Smooth muscle cell (in vitro differentiated cells): ENCODE data around the gene TUBGCP5. TPM values are rescaled to one million over a fixed set of nuclear protein-coding genes. Genes with fewer than 3 reads are reported as not detected.

ENCODE experiments used
- DNase-seq: peaks from one replicate; lab custom pipeline; 2025; ENCODE audit not compliant: unreplicated experiment; lab: John Stamatoyannopoulos, UW
- H2AFZ ChIP-seq: fragments of 200-600 bp; sonication (generic); 2 replicates; pipeline ENCODE4 v1.6.0; 2016; ENCODE audit warnings: antibody characterized with exemption, low read depth, mild to moderate bottlenecking
- H3F3A ChIP-seq: fragments of 200-600 bp; sonication (generic); 2 replicates; pipeline ENCODE4 v1.6.0; 2017; ENCODE audit warnings: antibody characterized with exemption, low read depth
- H3K27ac ChIP-seq: fragments of 200-600 bp; sonication (generic); 2 replicates; pipeline ENCODE4 v1.5.1; 2016; ENCODE audit warnings: low read depth, mild to moderate bottlenecking
- H3K27me3 ChIP-seq: fragments of 200-600 bp; sonication (generic); 2 replicates; pipeline ENCODE4 v1.6.1; 2016; ENCODE audit warnings: low read depth, mild to moderate bottlenecking
- H3K36me3 ChIP-seq: fragments of 200-600 bp; sonication (generic); 2 replicates; pipeline ENCODE4 v1.5.1; 2016; ENCODE audit warnings: low read depth
- H3K4me1 ChIP-seq: fragments of 200-600 bp; sonication (generic); 2 replicates; pipeline ENCODE4 v1.5.1; 2016; ENCODE audit warnings: low read depth
- H3K4me2 ChIP-seq: fragments of 200-600 bp; sonication (generic); 2 replicates; pipeline ENCODE4 v1.6.0; 2016; ENCODE audit warnings: mild to moderate bottlenecking
- H3K4me3 ChIP-seq: fragments of 200-600 bp; sonication (generic); 2 replicates; pipeline ENCODE4 v1.5.1; 2016; ENCODE audit warnings: mild to moderate bottlenecking
- H3K79me2 ChIP-seq: fragments of 200-600 bp; sonication (generic); 2 replicates; pipeline ENCODE4 v1.6.0; 2016; ENCODE audit warnings: low read depth, mild to moderate bottlenecking
- H3K9ac ChIP-seq: fragments of 200-600 bp; sonication (generic); 2 replicates; pipeline ENCODE4 v1.6.0; 2016; ENCODE audit warnings: low read depth
- H3K9me3 ChIP-seq: fragments of 200-600 bp; sonication (generic); replicated peaks from 2 replicates; pipeline ENCODE4 v1.5.1; 2016; ENCODE audit warnings: low read depth
- H4K20me1 ChIP-seq: fragments of 200-600 bp; sonication (generic); 2 replicates; pipeline ENCODE4 v1.6.0; 2016; ENCODE audit warnings: low read depth
- WGBS: methylation state at CpG from one replicate; pipeline ENCODE4 v1.1.7; 2016; ENCODE audit warnings: low lambda C conversion rate; 5-methylcytosine and 5-hydroxymethylcytosine counted together
- polyA plus RNA-seq: library from polyadenylated mRNA; unstranded; fragments of >200 nt; fragmentation: Nextera tagmentation; extraction: Ambion mirVana; gene quantifications from 2 replicates; pipeline ENCODE4 v1.2.1, GENCODE V29; 2016
- total RNA-seq: library from RNA; depleted of rRNA; stranded (reverse); fragments of >200 nt; gene quantifications from 2 replicates; pipeline ENCODE4 v1.2.3, GENCODE V29; 2014
- TF ChIP-seq, protein P1 (sequence below): fragments of 200-600 bp; sonication (generic); IDR thresholded peaks from 2 replicates; pipeline ENCODE4 v1.5.1; 2017; ENCODE audit warnings: borderline replicate concordance, mild to moderate bottlenecking, antibody characterized with exemption; ENCODE audit not compliant: insufficient read depth, poor library complexity, severe bottlenecking

The TUBGCP5 gene
- total and polyA plus RNA-seq, 2 experiments from 2014 or later: 7.9 to 13.9 TPM

DNA sequence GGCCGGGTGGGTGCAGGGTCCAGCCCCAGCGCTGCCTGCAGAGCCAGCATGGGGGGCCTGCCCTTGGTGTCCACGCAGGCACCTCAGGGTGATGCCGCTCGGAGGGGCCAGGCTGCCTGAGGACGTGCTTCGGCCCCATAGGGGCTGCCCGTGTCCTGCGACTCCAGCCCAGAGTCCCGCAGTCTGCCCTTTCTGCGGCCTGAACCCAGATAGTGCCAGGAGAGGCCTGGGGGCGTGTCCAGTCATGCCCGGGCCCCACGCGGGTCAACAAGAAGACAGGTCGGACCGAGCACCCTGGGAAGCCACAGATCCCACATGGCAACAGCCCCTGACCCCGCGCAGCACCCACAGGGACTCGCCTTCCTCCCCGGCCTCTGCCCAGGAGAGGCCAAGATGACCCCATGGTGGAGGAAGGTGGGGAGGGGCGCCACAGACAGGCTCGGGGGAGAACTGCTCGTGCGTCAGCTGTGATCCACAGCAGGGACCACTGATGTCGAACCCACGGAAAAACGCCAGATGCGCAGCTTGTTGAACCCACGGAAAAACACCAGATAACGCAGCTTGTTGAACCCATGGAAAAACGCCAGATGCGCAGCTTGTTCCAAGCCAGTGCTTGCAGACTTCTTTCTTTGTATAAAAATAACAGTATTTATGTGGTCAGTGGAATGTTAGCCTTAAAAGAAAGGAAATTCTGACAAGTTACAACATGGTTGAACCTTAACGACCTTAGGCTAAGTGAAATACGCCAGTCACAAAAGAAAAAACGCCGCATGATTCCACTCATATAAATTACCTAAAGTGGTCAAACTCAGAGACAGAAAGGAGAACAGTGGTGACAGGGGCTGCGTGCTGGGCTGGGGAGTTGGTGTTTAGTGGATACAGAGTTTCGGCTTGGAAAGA, 87.7 kb downstream of the TUBGCP5 start:
- peaks cover 98% of the 10 kb centered on the region for H4K20me1 ChIP-seq
- H3K9ac ChIP-seq: no peak overlapping the region
- H3K27ac ChIP-seq: no peak overlapping the region
- H3K4me1 ChIP-seq: peaks cover 6% of the 10 kb centered on the region
- H3K9me3 ChIP-seq: no peaks in the 10 kb centered on the region
- H2AFZ ChIP-seq: no peak overlapping the region
- TF ChIP-seq, protein P1, sequence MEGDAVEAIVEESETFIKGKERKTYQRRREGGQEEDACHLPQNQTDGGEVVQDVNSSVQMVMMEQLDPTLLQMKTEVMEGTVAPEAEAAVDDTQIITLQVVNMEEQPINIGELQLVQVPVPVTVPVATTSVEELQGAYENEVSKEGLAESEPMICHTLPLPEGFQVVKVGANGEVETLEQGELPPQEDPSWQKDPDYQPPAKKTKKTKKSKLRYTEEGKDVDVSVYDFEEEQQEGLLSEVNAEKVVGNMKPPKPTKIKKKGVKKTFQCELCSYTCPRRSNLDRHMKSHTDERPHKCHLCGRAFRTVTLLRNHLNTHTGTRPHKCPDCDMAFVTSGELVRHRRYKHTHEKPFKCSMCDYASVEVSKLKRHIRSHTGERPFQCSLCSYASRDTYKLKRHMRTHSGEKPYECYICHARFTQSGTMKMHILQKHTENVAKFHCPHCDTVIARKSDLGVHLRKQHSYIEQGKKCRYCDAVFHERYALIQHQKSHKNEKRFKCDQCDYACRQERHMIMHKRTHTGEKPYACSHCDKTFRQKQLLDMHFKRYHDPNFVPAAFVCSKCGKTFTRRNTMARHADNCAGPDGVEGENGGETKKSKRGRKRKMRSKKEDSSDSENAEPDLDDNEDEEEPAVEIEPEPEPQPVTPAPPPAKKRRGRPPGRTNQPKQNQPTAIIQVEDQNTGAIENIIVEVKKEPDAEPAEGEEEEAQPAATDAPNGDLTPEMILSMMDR: no peak
- no peaks in the 10 kb centered on the region for H3K36me3 ChIP-seq
- no peaks in the 10 kb centered on the region for H3F3A ChIP-seq
- 90% methylated on average over 32 of the region's 39 CpGs for WGBS
- no peak overlapping the region for H3K4me3 ChIP-seq
- H3K4me2 ChIP-seq: no peak overlapping the region
- H3K79me2 ChIP-seq: peaks cover 94% of the 10 kb centered on the region
- H3K27me3 ChIP-seq: no peaks in the 10 kb centered on the region
- no peak for DNase-seq

DNA sequence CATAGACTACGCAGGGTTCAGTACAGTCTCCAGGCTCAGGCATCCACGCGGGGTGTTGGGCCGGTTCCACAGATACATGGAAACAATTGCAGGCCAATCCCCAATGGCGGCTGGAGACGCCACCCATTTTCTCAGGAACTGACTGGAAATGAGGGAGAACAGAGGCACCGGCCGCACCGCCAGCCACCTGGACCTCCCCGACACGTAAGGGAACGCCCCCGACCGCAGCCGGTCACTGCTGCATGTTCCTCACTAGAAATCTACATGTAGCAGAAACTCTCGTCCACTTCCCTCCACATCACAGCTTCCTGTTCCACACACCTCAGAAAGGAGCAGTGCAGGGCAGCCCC, 88.4 kb downstream of the TUBGCP5 start:
- TF ChIP-seq, protein P1: no peak
- no peak for DNase-seq
- H3K27ac ChIP-seq: no peak overlapping the region
- no peak overlapping the region for H3K4me2 ChIP-seq
- H4K20me1 ChIP-seq: peaks cover 98% of the 10 kb centered on the region
- peaks cover 89% of the 10 kb centered on the region for H3K79me2 ChIP-seq
- H3K27me3 ChIP-seq: no peaks in the 10 kb centered on the region
- H3K36me3 ChIP-seq: no peaks in the 10 kb centered on the region
- peaks cover 6% of the 10 kb centered on the region for H3K4me1 ChIP-seq
- H2AFZ ChIP-seq: no peak overlapping the region
- H3K9ac ChIP-seq: no peak overlapping the region
- no peaks in the 10 kb centered on the region for H3F3A ChIP-seq
- 98% methylated on average over 16 of the region's 16 CpGs for WGBS
- H3K4me3 ChIP-seq: no peak overlapping the region
- no peaks in the 10 kb centered on the region for H3K9me3 ChIP-seq

DNA sequence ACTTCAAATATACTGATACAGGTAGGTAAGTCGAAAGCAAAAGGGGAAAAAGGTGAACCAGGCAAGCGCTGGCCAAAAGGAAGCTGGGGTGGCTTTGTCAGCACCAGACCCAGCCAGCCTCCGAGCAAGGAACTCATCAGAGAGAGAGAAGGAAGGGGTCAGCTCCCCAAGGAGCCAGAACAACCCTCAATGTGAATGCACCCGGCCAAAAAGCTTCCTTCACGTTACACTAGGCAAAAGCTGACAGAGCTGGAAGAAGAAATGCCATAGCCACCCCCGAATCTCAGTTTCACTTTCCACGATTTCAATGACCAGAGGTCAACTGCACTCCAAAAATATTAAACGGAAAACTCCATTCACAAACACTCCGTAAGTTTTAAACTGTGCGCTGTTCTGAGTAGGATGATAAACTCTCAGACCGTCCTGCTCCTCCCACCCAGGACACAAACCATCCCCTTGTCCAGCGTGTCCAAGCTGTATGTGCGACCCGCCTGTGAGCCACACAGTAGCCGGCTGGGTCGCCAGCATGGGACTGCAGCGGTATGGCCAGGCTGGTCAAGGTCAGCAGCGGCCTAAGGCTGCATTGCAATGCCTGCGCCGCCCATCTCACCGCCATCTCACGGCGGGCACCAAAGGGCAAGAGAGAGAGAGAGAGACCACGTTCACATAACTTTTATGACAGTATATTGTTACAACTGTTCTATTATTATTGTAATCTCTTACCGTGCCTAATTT, 88.9 kb downstream of the TUBGCP5 start:
- Histone ChIP-seq H3K9ac (no peak overlapping the region), H3K36me3 (no peaks in the 10 kb centered on the region), H3K79me2 (peaks cover 83% of the 10 kb centered on the region), H3F3A (no peaks in the 10 kb centered on the region), H3K9me3 (no peaks in the 10 kb centered on the region), H3K27ac (no peak overlapping the region), H3K4me1 (peaks cover 6% of the 10 kb centered on the region), H3K27me3 (no peaks in the 10 kb centered on the region), H4K20me1 (peaks cover 98% of the 10 kb centered on the region), H2AFZ (no peak overlapping the region), H3K4me3 (no peak overlapping the region), H3K4me2 (no peak overlapping the region)
- 90% methylated on average over 25 of the region's 25 CpGs for WGBS
- TF ChIP-seq, protein P1: no peak
- DNase-seq: no peak

Other genes starting within 250 kb of the TUBGCP5 start
- 70.5 and 85.9 TPM in 2 replicates for gene NIPA2, start 200.9 kb downstream of the TUBGCP5 start, total RNA-seq
- gene NIPA2, start 200.9 kb downstream of the TUBGCP5 start, polyA plus RNA-seq: 44.7 and 48.6 TPM in 2 replicates
- 65.2 and 86.2 TPM in 2 replicates for gene CYFIP1, start 59.2 kb downstream of the TUBGCP5 start, total RNA-seq
- 67.6 and 69.6 TPM in 2 replicates for gene CYFIP1, start 59.2 kb downstream of the TUBGCP5 start, polyA plus RNA-seq
- gene GOLGA6L1, start 97.3 kb upstream of the TUBGCP5 start, total RNA-seq: not detected in 2 replicates
- gene GOLGA6L1, start 97.3 kb upstream of the TUBGCP5 start, polyA plus RNA-seq: not detected in 2 replicates